Cardiac fibroblast (primary cell): ENCODE data around the gene FAH.

ENCODE experiments used
- DNase-seq, 2 donors: peaks; one replicate each; pipeline versions ENCODE4 v3.0.0 to v3.0.0-alpha.2; 2010; ENCODE audit warnings: low read depth in 2 of 2
- H3K4me3 ChIP-seq, 2 donors: replicated peaks in 1 of 2; 1 replicate in 1 of 2; 2 replicates in 1 of 2; pipeline ENCODE4 v1.5.1; 2011; ENCODE audit warnings: low read depth in 2 of 2, low read length in 2 of 2, mild to moderate bottlenecking in 2 of 2, moderate library complexity in 1 of 2
- CTCF ChIP-seq: IDR thresholded peaks from one replicate; pipeline ENCODE4 v1.5.1; 2011; ENCODE audit warnings: low read depth, mild to moderate bottlenecking, low read length, inconsistent platforms

FAH gene

GRCh38 chr15:80216141-80216540, 63.3 kb downstream of the FAH start:
- H3K4me3 ChIP-seq = no peak overlapping the region
- no peak for TF ChIP-seq CTCF
- DNase-seq = no peak

GRCh38 chr15:80216911-80217310, 64.1 kb downstream of the FAH start:
- DNase-seq = no peak
- TF ChIP-seq CTCF = no peak
- no peak overlapping the region for H3K4me3 ChIP-seq

DNA sequence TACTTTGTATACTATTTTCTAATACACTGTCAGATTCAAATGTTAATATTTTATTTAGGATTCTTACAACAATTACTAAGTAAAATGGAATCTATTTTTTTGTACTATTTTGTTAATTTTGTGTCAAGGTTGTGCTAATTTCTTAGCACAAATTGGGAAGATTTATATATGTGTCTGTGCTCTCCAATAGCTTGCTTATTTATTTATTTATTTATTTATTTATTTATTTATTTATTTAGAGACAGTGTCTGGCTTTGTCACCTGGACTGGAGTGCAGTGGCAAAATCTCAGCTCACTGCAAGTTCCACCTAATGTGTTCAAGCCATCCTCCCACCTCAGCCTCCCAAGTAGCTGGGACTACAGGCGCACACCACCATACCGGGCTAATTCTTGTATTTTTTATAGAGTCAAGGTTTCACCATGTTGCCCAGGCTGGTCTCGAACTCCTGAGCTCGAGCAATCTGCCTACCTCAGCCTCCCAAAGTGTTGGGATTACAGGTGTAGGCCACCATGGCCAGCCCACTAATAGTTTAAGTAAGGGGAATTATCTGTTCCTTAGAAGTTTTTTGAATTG, 64.6 kb downstream of the FAH start:
- no peak for TF ChIP-seq CTCF
- H3K4me3 ChIP-seq = no peak overlapping the region
- DNase-seq = no peak

- DNase-seq = no peak
- no peak for TF ChIP-seq CTCF
- H3K4me3 ChIP-seq = no peak overlapping the region
These were observed 67.2 kb downstream of the FAH start for GRCh38 chr15:80219955-80220354.

DNA sequence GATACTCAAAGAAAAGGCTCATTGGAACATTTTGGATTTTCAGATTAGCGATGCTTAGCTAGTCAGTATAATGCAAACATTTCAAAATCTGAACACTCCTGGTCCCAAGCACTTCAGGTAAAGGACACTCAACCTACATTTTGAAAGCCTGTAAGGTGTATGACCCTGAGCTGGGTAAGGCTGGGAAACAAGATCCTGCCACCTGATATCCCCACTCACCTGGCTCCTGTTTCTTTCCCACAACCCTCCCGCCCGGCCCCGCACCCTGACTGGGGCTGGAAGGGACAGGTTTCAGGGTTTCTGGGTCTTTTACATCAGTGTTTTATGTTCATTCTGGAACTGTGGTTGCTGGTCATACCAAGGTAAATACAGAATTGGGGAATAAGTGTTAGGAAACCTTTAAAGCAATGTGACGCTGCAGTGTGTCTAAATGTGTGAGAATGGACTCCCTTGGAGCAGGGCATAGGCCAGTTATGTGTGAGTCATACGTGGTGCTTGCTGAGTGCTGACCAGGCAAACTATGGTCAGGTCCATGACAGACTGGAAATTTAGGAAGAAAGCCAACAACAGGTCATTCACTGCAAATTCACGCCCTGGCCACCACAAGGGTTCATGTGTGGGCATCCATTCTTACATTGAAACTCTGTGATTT, 76.3 kb downstream of the FAH start:
- TF ChIP-seq CTCF = no peak
- peak; percentile 35 to 36 for DNase-seq
- H3K4me3 ChIP-seq = no peak overlapping the region

- no peak overlapping the region for H3K4me3 ChIP-seq
- TF ChIP-seq CTCF = no peak
- DNase-seq = no peak
These were observed 78.6 kb downstream of the FAH start for GRCh38 chr15:80231371-80231770.

DNA sequence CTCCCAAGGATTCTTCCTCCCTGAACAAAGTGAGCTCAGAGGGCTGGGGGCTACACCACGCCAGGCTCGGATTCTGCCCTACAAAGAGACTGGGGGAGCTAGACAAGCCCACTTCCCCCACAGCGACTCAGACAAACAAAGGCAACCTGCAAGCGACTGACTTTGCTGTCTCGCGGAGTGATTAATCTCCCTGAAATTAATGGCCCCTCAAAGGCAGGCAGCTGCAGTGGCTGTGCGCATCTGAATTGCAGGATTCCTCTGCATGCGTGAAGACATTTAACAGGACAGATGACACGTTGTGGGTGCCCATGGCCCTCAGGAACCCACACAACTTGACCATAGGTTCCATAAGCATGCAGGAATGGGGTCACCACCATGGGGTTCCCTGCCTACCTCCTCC, 80.8 kb downstream of the FAH start:
- H3K4me3 ChIP-seq = no peak overlapping the region
- DNase-seq = no peak
- no peak for TF ChIP-seq CTCF
